ENCODE measurements around the gene C16orf92.

- TF ChIP-seq BHLHE40 (IDR thresholded peaks at IDR 0.05; ENCODE audit: borderline replicate concordance) (no peak), SUZ12 (IDR thresholded peaks at IDR 0.05) (no peak), FOXM1 (IDR thresholded peaks at IDR 0.05; ENCODE audit: borderline replicate concordance) (no peak), TARDBP (IDR thresholded peaks at IDR 0.05) (no peak), SP1 (IDR thresholded peaks at IDR 0.05) (no peak), ELF4 (IDR thresholded peaks at IDR 0.05) (no peak), FOXK2 (IDR thresholded peaks at IDR 0.05) (no peak), NFRKB (IDR thresholded peaks at IDR 0.05) (no peak), LEF1 (IDR thresholded peaks at IDR 0.05; ENCODE audit: borderline replicate concordance) (no peak), PKNOX1 (IDR thresholded peaks at IDR 0.05) (no peak), HDGF (IDR thresholded peaks at IDR 0.05; ENCODE audit: borderline replicate concordance) (no peak), FOXA1 (IDR thresholded peaks at IDR 0.05) (no peak), CTBP1 (IDR thresholded peaks at IDR 0.05; ENCODE audit: borderline replicate concordance) (no peak)
These were observed 45.3 kb downstream of the C16orf92 start for GRCh38 chr16:30068333-30068732.

All from HEK293T (cell line).